ENCODE measurements around the gene PPP4R2.
"Not testable (repeated sequence)": the region's sequence is repeated elsewhere in the genome, so short reads cannot be mapped to it uniquely, and the experiment has no call there.

Gene PPP4R2

DNA sequence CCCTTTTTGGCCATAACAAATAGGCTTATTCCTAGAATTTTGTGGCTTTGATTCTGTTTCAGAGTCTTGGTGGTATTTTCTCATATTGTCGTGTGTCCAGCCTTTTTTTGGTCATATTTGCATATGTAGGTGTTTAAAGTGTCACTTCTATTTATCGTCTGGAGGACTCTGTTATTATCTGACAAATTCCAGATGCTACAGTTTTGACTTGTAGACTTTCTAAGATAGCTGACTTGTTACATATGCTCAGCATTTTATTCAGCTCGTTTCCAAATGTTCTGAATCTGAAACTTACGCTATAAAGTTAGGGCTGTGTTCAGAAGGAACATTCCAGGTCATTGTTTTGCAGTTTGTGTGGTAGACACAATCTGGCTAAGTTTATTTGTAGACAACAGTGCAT, 1.9 kb downstream of the PPP4R2 start:
- Histone ChIP-seq H3K9ac (ENCODE audit: low read length in 2 of 2) (peak overlapping the region; percentile 0 to 33), H3K4me3 (ENCODE audit: low read length in 2 of 2) (peak overlapping the region; percentile 65 to 83), H3K27me3 (ENCODE audit: control insufficient read depth in 1 of 2, insufficient read depth in 2 of 2, low read length in 2 of 2) (no peaks in the 10 kb centered on the region), H3K9me3 (ENCODE audit: control insufficient read depth in 2 of 2, low read length in 2 of 2) (no peaks in the 10 kb centered on the region), H3K27ac (ENCODE audit: low read length) (no peak overlapping the region), H3K4me1 (ENCODE audit: control insufficient read depth, insufficient read depth, low read length) (peaks cover 18% of the 10 kb centered on the region), H3K36me3 (ENCODE audit: control insufficient read depth in 2 of 2, insufficient read depth in 2 of 2, low read length in 2 of 2) (peaks cover 7 to 8% of the 10 kb centered on the region in 2 donors)

DNA sequence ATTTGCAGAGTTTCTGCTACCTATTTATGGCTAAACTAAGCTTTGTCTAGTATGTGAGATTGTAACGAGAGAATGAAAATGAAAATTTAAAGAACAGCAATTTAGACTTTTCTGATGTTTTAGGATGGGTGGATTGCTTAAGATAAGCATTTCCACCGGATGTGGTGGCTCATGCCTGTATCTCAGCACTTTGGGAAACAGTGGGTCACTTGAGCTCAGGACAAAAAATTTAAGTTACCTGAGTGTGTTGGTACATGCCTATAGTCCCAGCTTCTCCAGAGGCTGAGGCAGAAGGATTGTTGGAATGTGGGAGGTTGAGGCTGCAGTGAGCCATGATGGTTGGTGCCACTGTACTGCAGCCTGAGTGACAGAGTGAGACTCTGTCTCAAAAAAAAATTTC, 3.3 kb downstream of the PPP4R2 start:
- peak overlapping the region; percentile 29 to 33 for H3K9ac ChIP-seq (ENCODE audit: low read length in 2 of 2)
- H3K27ac ChIP-seq (ENCODE audit: low read length): no peak overlapping the region
- no peaks in the 10 kb centered on the region for H3K27me3 ChIP-seq (ENCODE audit: control insufficient read depth in 1 of 2, insufficient read depth in 2 of 2, low read length in 2 of 2)
- H3K36me3 ChIP-seq (ENCODE audit: control insufficient read depth in 2 of 2, insufficient read depth in 2 of 2, low read length in 2 of 2): peaks cover 7 to 8% of the 10 kb centered on the region in 2 donors
- peak overlapping the region; percentile 40 to 42 for H3K4me3 ChIP-seq (ENCODE audit: low read length in 2 of 2)
- H3K9me3 ChIP-seq (ENCODE audit: control insufficient read depth in 2 of 2, low read length in 2 of 2): no peaks in the 10 kb centered on the region
- peaks cover 18% of the 10 kb centered on the region for H3K4me1 ChIP-seq (ENCODE audit: control insufficient read depth, insufficient read depth, low read length)

DNA sequence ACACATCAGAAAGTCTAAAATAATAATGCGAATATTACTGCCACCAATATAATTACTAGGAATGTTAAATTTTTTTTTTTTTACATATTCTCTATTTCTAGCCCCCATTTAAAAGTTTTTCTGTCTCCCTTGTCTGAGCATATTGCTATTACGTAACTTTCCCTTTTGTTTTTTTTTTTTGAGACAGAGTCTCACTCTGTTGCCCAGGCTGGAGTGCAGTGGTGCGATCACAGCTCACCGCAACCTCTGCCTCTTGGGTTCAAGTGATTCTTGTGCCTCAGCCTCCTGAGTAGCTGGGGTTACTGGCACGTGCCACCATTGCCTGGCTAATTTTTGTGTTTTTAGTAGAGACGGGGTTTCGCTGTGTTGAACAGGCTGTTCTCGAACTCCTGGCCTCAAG, 6.4 kb downstream of the PPP4R2 start:
- Histone ChIP-seq H3K36me3 (ENCODE audit: control insufficient read depth in 2 of 2, insufficient read depth in 2 of 2, low read length in 2 of 2) (peaks cover 13 to 15% of the 10 kb centered on the region in 2 donors), H3K4me1 (ENCODE audit: control insufficient read depth, insufficient read depth, low read length) (peaks cover 12% of the 10 kb centered on the region)
- not testable (repeated sequence) for H3K27ac ChIP-seq (ENCODE audit: low read length); H3K9ac ChIP-seq (ENCODE audit: low read length in 2 of 2); H3K27me3 ChIP-seq (ENCODE audit: control insufficient read depth in 1 of 2, insufficient read depth in 2 of 2, low read length in 2 of 2); H3K4me3 ChIP-seq (ENCODE audit: low read length in 2 of 2); H3K9me3 ChIP-seq (ENCODE audit: control insufficient read depth in 2 of 2, low read length in 2 of 2)

DNA sequence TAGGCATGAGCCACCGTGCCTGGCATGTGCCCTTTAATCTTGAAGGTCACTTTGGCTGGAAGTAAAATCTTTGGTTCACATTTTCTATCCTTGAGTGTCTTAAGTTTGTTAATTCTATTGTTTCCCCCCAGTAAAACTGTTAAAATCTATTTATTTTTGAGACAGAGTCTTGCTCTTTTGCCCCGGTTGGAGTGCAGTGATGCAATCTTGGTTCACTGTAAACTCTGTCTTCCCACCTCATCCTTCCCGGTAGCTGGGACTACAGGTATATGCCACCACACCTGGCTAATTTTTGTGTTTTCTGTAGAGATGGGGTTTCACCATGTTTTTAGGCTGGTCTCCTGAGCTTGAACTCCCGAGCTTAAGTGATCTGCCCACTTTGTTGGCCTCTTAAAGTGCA, 7.7 kb downstream of the PPP4R2 start:
- Histone ChIP-seq H3K36me3 (ENCODE audit: control insufficient read depth in 2 of 2, insufficient read depth in 2 of 2, low read length in 2 of 2) (peaks cover 13% of the 10 kb centered on the region in 2 donors), H3K27ac (ENCODE audit: low read length) (no peak overlapping the region), H3K27me3 (ENCODE audit: control insufficient read depth in 1 of 2, insufficient read depth in 2 of 2, low read length in 2 of 2) (no peaks in the 10 kb centered on the region), H3K4me1 (ENCODE audit: control insufficient read depth, insufficient read depth, low read length) (peaks cover 7% of the 10 kb centered on the region), H3K4me3 (ENCODE audit: low read length in 2 of 2) (no peak overlapping the region), H3K9me3 (ENCODE audit: control insufficient read depth in 2 of 2, low read length in 2 of 2) (no peaks in the 10 kb centered on the region), H3K9ac (ENCODE audit: low read length in 2 of 2) (no peak overlapping the region)

DNA sequence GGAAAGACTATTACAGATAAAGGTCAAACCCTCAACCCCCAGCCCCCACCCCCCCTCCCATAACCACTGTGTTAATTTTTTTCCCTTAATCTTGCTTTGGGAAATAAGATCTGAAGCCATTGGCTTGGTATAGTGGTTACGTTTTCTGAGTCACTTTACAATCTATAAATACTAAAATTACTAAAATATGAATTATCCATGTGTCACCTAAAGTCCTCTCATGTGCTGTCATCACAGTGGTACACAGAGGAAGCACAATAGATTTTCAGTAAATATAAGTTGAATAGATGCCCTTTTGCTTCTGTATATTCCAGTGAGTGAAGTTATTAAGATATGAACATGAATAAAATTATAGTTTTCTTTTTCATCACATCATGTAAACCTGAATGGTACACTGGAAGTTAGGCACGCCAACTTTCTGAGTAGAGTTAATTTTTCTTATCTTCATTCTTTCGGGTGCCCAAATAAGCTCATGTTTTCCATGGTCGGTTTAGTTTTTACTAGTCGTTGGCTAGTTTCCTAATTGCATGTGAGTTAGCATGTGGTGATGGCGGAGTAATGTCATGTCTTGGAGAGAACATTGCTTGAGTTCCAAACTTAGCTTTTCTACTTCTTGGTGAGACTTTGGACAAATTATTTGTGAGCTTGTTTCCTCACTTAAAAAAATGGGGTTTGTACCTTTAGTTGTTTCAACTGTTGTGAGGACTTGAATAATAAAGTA, 11.5 kb downstream of the PPP4R2 start:
- no peaks in the 10 kb centered on the region for H3K9me3 ChIP-seq (ENCODE audit: control insufficient read depth in 2 of 2, low read length in 2 of 2)
- H3K4me3 ChIP-seq (ENCODE audit: low read length in 2 of 2): no peak overlapping the region
- no peak overlapping the region for H3K9ac ChIP-seq (ENCODE audit: low read length in 2 of 2)
- no peaks in the 10 kb centered on the region for H3K27me3 ChIP-seq (ENCODE audit: control insufficient read depth in 1 of 2, insufficient read depth in 2 of 2, low read length in 2 of 2)
- H3K27ac ChIP-seq (ENCODE audit: low read length): no peak overlapping the region
- H3K36me3 ChIP-seq (ENCODE audit: control insufficient read depth in 2 of 2, insufficient read depth in 2 of 2, low read length in 2 of 2): peaks cover 6% of the 10 kb centered on the region in 2 donors
- H3K4me1 ChIP-seq (ENCODE audit: control insufficient read depth, insufficient read depth, low read length): no peaks in the 10 kb centered on the region

DNA sequence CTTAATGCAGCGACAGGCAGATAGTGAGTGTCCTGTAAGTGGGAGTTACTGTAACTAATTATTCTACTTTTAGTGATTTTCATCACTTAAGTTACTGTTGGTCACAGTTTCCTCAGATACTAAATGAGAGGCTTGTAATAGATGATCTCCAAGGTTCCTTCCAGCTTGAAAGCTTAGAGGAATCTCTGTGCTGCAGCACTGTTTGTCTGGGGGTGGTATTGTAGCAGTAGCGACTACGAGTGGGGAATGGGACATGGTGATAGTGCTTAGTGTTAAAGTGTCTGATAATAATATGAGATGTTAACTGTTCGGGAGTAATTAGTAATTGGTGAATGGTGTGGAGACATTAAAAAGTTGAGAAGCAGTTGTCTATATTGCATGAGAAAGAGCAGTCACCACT, 12.4 kb downstream of the PPP4R2 start:
- Histone ChIP-seq H3K36me3 (ENCODE audit: control insufficient read depth in 2 of 2, insufficient read depth in 2 of 2, low read length in 2 of 2) (peaks cover 6% of the 10 kb centered on the region in 2 donors), H3K27me3 (ENCODE audit: control insufficient read depth in 1 of 2, insufficient read depth in 2 of 2, low read length in 2 of 2) (no peaks in the 10 kb centered on the region), H3K4me1 (ENCODE audit: control insufficient read depth, insufficient read depth, low read length) (no peaks in the 10 kb centered on the region)

DNA sequence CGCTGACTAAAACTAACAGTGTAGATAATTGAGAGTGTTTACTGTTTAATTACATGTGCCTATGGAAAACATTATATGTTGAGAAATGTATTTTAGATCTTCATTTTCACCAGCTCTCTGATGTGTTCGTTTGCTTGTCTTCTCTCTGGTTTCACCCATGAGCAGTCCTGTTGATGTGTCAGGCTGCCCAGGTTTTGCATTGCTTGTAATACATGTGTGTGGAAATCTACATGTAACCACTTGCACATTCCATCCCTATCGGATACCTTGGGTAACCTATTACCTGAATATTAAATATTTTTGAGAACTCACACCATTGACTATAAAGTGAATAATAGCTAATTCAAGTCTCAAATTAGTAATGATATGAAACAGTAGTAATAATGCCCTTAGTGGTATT, 13.1 kb downstream of the PPP4R2 start:
- H3K27ac ChIP-seq (ENCODE audit: low read length): no peak overlapping the region
- H3K27me3 ChIP-seq (ENCODE audit: control insufficient read depth in 1 of 2, insufficient read depth in 2 of 2, low read length in 2 of 2): no peaks in the 10 kb centered on the region
- no peaks in the 10 kb centered on the region for H3K4me1 ChIP-seq (ENCODE audit: control insufficient read depth, insufficient read depth, low read length)
- no peak overlapping the region for H3K4me3 ChIP-seq (ENCODE audit: low read length in 2 of 2)
- no peak overlapping the region for H3K9ac ChIP-seq (ENCODE audit: low read length in 2 of 2)
- no peaks in the 10 kb centered on the region for H3K9me3 ChIP-seq (ENCODE audit: control insufficient read depth in 2 of 2, low read length in 2 of 2)
- H3K36me3 ChIP-seq (ENCODE audit: control insufficient read depth in 2 of 2, insufficient read depth in 2 of 2, low read length in 2 of 2): peaks cover 6% of the 10 kb centered on the region in 2 donors

More for the DNA sequence above, 12.4 kb downstream of the PPP4R2 start:
- H3K9me3 ChIP-seq (ENCODE audit: control insufficient read depth in 2 of 2, low read length in 2 of 2): no peaks in the 10 kb centered on the region
- no peak overlapping the region for H3K4me3 ChIP-seq (ENCODE audit: low read length in 2 of 2)
- H3K9ac ChIP-seq (ENCODE audit: low read length in 2 of 2): no peak overlapping the region
- no peak overlapping the region for H3K27ac ChIP-seq (ENCODE audit: low read length)

DNA sequence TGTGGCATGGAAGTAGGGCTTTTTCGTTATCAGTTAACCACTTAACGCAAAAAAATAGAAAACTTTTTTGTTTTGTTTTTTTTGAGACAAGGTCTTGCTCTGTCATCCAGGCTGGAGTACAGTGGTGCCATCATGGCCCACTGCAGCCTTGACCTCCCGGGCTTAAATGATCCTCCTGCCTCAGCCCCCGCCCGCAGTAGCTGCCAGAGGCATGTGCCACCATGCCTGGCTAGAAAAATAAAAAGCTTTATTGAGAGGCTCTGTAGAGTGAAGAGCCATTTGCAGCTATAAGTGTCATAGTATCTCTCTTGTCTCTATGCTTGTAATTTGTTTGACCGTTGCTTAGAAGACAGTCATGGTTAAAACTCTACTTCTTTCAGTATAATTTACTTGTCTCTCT, 13.5 kb downstream of the PPP4R2 start:
- Histone ChIP-seq H3K9ac (ENCODE audit: low read length in 2 of 2) (no peak overlapping the region), H3K27ac (ENCODE audit: low read length) (no peak overlapping the region), H3K27me3 (ENCODE audit: control insufficient read depth in 1 of 2, insufficient read depth in 2 of 2, low read length in 2 of 2) (no peaks in the 10 kb centered on the region), H3K4me3 (ENCODE audit: low read length in 2 of 2) (no peak overlapping the region), H3K9me3 (ENCODE audit: control insufficient read depth in 2 of 2, low read length in 2 of 2) (no peaks in the 10 kb centered on the region), H3K36me3 (ENCODE audit: control insufficient read depth in 2 of 2, insufficient read depth in 2 of 2, low read length in 2 of 2) (peaks cover 6% of the 10 kb centered on the region in 2 donors), H3K4me1 (ENCODE audit: control insufficient read depth, insufficient read depth, low read length) (no peaks in the 10 kb centered on the region)

DNA sequence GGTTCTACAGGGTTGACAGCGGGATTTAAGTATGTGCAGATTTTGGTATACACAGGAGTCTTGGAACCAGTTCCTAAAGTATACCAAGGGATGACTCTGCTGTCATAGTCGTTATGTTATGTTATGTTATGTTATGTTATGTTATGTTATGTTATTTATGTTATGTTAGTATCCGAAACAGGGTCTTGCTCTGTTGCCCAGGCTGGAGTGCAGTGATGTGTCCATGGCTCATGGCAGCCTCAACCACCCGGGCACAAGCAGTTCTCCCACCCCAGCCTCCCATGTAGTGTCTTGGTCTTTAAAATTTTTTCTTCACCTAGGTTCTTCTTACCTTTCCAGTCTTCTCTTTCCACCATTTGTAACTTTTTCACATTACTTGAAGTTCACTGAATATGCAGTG, 21.7 kb downstream of the PPP4R2 start:
- H3K4me1 ChIP-seq (ENCODE audit: control insufficient read depth, insufficient read depth, low read length): no peaks in the 10 kb centered on the region
- H3K36me3 ChIP-seq (ENCODE audit: control insufficient read depth in 2 of 2, insufficient read depth in 2 of 2, low read length in 2 of 2): no peaks in the 10 kb centered on the region
- no peak overlapping the region for H3K27ac ChIP-seq (ENCODE audit: low read length)
- no peak overlapping the region for H3K4me3 ChIP-seq (ENCODE audit: low read length in 2 of 2)
- no peak overlapping the region for H3K9ac ChIP-seq (ENCODE audit: low read length in 2 of 2)
- no peaks in the 10 kb centered on the region for H3K9me3 ChIP-seq (ENCODE audit: control insufficient read depth in 2 of 2, low read length in 2 of 2)
- no peaks in the 10 kb centered on the region for H3K27me3 ChIP-seq (ENCODE audit: control insufficient read depth in 1 of 2, insufficient read depth in 2 of 2, low read length in 2 of 2)

DNA sequence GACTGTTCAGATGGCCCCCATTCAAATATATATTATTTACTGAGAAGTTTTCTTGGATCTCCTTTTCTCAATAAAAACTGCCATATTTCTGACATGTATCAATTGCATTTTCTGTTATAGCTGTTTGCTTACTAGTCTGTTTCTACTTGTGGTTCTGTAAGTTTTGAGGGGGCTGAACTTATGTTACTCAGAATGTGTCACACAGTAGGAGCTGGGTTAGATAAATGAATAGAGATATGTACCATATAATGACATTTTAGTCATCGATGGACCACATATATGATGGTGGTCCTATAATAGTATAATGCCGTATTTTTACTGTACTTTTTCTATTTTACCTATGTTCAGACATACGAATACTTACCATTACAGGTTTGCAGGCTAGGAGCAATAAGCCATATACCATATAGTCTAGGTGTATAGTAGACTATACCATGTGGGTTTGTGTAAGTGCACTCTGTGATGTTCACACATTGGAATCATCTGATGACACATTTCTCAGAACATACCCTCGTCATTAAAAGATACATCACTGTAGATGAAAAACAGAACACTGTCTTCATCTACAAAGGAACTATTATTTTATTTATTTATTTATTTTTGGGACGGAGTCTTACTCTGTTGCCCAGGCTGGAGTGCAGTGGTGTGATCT, 22.3 kb downstream of the PPP4R2 start:
- no peak overlapping the region for H3K27ac ChIP-seq (ENCODE audit: low read length)
- H3K4me3 ChIP-seq (ENCODE audit: low read length in 2 of 2): no peak overlapping the region
- H3K27me3 ChIP-seq (ENCODE audit: control insufficient read depth in 1 of 2, insufficient read depth in 2 of 2, low read length in 2 of 2): no peaks in the 10 kb centered on the region
- H3K36me3 ChIP-seq (ENCODE audit: control insufficient read depth in 2 of 2, insufficient read depth in 2 of 2, low read length in 2 of 2): no peaks in the 10 kb centered on the region
- no peaks in the 10 kb centered on the region for H3K4me1 ChIP-seq (ENCODE audit: control insufficient read depth, insufficient read depth, low read length)
- no peak overlapping the region for H3K9ac ChIP-seq (ENCODE audit: low read length in 2 of 2)
- no peaks in the 10 kb centered on the region for H3K9me3 ChIP-seq (ENCODE audit: control insufficient read depth in 2 of 2, low read length in 2 of 2)

DNA sequence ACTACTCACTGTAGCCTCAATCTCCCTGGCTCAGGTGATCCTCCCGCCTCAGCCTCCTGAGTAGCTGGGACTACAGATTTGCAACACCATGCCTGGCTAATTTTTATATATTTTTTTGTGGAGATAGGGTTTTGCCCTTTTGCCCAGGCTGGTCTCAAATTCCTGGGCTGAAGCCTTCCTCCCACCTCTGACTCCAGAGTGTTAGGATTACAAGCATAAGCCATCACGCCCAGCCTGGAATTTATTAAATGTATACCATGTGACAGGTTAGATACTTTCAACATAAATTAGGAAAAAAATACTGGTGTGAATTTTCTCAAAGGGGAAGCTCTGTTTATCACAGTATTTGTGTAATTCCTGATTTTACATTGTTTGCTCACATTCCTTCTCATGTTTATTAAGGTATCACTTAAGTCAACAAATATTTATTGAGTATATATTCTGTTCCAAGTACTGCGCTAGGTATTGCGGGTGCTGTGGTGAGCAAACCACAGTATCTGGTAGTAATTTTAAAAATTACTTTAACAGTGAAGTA, 24.8 kb downstream of the PPP4R2 start:
- no peaks in the 10 kb centered on the region for H3K9me3 ChIP-seq (ENCODE audit: control insufficient read depth in 2 of 2, low read length in 2 of 2)
- no peaks in the 10 kb centered on the region for H3K36me3 ChIP-seq (ENCODE audit: control insufficient read depth in 2 of 2, insufficient read depth in 2 of 2, low read length in 2 of 2)
- H3K27ac ChIP-seq (ENCODE audit: low read length): no peak overlapping the region
- H3K9ac ChIP-seq (ENCODE audit: low read length in 2 of 2): no peak overlapping the region
- no peaks in the 10 kb centered on the region for H3K4me1 ChIP-seq (ENCODE audit: control insufficient read depth, insufficient read depth, low read length)
- no peak overlapping the region for H3K4me3 ChIP-seq (ENCODE audit: low read length in 2 of 2)
- H3K27me3 ChIP-seq (ENCODE audit: control insufficient read depth in 1 of 2, insufficient read depth in 2 of 2, low read length in 2 of 2): no peaks in the 10 kb centered on the region

Measured in stomach smooth muscle (tissue), 2 donors.